Ishikawa (cell line): ENCODE data around the gene SLC27A1.

Experiments used
- CEBPB ChIP-seq: IDR thresholded peaks from 2 replicates; pipeline ENCODE4 v1.6.1; 2012
- CREB1 ChIP-seq: IDR thresholded peaks from 2 replicates; pipeline ENCODE4 v1.6.1; 2012; ENCODE audit warnings: low read depth
- EGR1 ChIP-seq: IDR thresholded peaks from 2 replicates; pipeline ENCODE4 v1.6.1; 2012
- EP300 ChIP-seq: IDR thresholded peaks from 2 replicates; pipeline ENCODE4 v1.6.1; 2012; ENCODE audit warnings: borderline replicate concordance
- FOXM1 ChIP-seq: IDR thresholded peaks from 2 replicates; pipeline ENCODE4 v1.6.1; 2012; ENCODE audit warnings: low read depth, borderline replicate concordance
- NFIC ChIP-seq: IDR thresholded peaks from 2 replicates; pipeline ENCODE4 v1.6.1; 2012
- RAD21 ChIP-seq: IDR thresholded peaks from 2 replicates; pipeline ENCODE4 v1.6.1; 2012; ENCODE audit warnings: low read depth
- TAF1 ChIP-seq: IDR thresholded peaks from 2 replicates; pipeline ENCODE4 v1.6.1; 2012; ENCODE audit warnings: low read depth, mild to moderate bottlenecking
- TCF12 ChIP-seq: IDR thresholded peaks from 2 replicates; pipeline ENCODE4 v1.6.1; 2012; ENCODE audit warnings: low read depth
- TEAD4 ChIP-seq: IDR thresholded peaks from 2 replicates; pipeline ENCODE4 v1.6.1; 2012
- YY1 ChIP-seq: IDR thresholded peaks from 2 replicates; pipeline ENCODE4 v1.6.1; 2012; ENCODE audit warnings: low read depth
- ZBTB7A ChIP-seq: IDR thresholded peaks from 2 replicates; pipeline ENCODE4 v1.6.1; 2012; ENCODE audit warnings: low read depth
- TF ChIP-seq, protein P1 (sequence below): IDR thresholded peaks from 2 replicates; pipeline ENCODE4 v1.6.1; 2012
- TF ChIP-seq, protein P2 (sequence below): IDR thresholded peaks from 2 replicates; pipeline ENCODE4 v1.6.1; 2012; ENCODE audit warnings: low read depth, mild to moderate bottlenecking
- TF ChIP-seq, protein P3 (sequence below): IDR thresholded peaks from 2 replicates; pipeline ENCODE4 v1.6.1; 2012

Gene SLC27A1

DNA sequence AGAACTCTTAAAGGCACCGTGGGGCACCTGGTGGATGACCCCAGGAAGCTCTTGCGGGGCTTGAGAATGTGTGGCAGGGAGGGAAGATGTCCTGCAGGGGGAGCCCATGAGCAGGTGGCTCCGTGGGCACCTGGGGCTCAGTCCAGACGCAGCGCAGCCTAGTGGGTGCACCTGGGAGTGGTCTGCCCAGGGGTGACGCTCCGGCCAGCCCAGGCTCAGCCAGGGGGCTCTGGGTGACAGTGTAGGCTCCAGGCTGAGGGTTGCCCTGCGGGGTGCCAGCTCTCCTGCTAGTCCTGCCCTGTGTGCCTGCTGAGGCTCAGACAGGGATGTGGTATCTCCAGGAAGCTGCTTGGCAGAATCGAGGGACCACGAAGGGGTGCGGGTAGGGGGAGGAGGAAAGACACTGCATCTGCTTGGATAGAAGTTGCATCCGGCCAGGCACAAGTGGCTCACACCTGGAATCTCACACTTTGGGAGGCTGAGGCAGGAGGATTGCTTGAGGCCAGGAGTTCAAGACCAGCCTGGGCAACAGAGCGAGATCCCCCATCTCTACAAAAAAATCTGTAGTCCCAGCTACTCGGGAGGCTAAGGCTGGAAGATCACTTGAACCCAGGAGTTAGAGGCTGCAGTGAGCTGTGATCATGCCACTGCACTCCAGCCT is 26.1 kb downstream of the SLC27A1 start:
- peak; percentile 49 for TF ChIP-seq RAD21
- TF ChIP-seq ZBTB7A, result peak; percentile 32; the same call in 1 of the 2 replicates
- no peak for TF ChIP-seq EP300
- no peak for TF ChIP-seq CREB1
- TF ChIP-seq, protein P1, sequence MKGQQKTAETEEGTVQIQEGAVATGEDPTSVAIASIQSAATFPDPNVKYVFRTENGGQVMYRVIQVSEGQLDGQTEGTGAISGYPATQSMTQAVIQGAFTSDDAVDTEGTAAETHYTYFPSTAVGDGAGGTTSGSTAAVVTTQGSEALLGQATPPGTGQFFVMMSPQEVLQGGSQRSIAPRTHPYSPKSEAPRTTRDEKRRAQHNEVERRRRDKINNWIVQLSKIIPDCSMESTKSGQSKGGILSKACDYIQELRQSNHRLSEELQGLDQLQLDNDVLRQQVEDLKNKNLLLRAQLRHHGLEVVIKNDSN, result no peak

DNA sequence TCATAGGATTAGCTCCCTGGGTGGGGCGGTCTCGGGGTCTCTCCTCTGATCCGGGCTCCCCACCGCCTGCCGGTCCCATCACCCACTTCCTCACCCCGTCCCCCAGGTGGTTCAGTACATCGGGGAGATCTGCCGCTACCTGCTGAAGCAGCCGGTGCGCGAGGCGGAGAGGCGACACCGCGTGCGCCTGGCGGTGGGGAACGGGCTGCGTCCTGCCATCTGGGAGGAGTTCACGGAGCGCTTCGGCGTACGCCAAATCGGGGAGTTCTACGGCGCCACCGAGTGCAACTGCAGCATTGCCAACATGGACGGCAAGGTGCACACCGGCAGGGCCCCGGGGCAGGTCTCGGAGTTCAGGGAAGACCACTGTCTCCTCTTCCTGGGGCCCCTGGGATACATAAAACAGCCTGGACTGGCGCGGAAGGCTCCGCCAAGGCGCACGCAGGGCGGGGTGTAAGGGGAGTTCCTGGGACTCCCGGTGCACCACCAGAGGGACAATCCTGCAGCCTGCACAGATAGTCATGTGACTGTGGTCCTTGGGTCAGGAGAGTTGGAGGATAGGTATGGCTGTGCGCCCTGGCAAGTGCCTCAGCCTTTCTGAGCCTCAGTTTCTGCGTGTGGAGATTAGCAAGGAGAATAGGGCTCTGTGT is 26.9 kb downstream of the SLC27A1 start:
- TF ChIP-seq, protein P2, sequence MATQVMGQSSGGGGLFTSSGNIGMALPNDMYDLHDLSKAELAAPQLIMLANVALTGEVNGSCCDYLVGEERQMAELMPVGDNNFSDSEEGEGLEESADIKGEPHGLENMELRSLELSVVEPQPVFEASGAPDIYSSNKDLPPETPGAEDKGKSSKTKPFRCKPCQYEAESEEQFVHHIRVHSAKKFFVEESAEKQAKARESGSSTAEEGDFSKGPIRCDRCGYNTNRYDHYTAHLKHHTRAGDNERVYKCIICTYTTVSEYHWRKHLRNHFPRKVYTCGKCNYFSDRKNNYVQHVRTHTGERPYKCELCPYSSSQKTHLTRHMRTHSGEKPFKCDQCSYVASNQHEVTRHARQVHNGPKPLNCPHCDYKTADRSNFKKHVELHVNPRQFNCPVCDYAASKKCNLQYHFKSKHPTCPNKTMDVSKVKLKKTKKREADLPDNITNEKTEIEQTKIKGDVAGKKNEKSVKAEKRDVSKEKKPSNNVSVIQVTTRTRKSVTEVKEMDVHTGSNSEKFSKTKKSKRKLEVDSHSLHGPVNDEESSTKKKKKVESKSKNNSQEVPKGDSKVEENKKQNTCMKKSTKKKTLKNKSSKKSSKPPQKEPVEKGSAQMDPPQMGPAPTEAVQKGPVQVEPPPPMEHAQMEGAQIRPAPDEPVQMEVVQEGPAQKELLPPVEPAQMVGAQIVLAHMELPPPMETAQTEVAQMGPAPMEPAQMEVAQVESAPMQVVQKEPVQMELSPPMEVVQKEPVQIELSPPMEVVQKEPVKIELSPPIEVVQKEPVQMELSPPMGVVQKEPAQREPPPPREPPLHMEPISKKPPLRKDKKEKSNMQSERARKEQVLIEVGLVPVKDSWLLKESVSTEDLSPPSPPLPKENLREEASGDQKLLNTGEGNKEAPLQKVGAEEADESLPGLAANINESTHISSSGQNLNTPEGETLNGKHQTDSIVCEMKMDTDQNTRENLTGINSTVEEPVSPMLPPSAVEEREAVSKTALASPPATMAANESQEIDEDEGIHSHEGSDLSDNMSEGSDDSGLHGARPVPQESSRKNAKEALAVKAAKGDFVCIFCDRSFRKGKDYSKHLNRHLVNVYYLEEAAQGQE, result no peak
- TF ChIP-seq, protein P3, sequence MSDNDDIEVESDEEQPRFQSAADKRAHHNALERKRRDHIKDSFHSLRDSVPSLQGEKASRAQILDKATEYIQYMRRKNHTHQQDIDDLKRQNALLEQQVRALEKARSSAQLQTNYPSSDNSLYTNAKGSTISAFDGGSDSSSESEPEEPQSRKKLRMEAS, result no peak
- TF ChIP-seq CREB1 (no peak), EGR1 (no peak), RAD21 (no peak), ZBTB7A (no peak), TCF12 (no peak), YY1 (no peak), FOXM1 (no peak), CEBPB (no peak), NFIC (no peak), TEAD4 (no peak), EP300 (no peak), TAF1 (no peak)
- TF ChIP-seq, protein P1, result no peak

DNA sequence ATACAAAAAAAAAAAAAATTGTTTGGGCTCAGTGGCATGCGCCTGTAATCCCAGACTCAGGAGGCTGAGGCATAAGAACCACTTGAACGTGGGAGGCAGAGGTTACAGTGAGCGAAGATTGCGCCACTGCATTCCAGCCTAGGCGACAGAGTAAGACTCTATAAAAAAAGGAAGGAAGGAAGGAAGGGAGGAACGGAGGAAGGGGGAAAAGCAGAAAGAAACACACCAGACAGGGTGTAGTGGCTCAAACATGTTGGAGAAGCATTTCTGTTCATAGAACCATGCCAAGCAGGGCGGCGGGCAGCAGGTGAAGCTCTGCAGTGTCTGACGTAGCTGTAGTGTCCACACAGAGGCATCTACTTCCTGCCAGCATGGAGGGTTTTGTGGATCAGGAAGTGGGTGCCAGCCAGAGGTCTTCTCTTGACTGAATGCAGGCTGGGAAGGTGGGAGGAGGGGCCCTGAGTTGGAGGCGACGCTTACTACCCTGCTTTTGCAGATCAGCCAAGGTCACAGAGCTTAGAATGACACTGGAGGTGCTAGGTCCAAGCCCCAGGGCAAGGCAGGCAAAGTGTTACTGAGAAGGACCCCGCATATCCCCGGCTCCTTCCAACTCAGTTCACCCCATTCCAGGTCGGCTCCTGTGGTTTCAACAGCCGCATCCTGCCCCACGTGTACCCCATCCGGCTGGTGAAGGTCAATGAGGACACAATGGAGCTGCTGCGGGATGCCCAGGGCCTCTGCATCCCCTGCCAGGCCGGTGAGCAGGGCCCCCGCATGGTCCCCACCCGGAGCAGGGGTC is 29.5 kb downstream of the SLC27A1 start:
- TF ChIP-seq CEBPB, result 0 out of 2 replicates have a peak, but pooled peaks have one; percentile 18
- TF ChIP-seq RAD21, result no peak
- no peak for TF ChIP-seq NFIC
- TF ChIP-seq, protein P2, result no peak

DNA sequence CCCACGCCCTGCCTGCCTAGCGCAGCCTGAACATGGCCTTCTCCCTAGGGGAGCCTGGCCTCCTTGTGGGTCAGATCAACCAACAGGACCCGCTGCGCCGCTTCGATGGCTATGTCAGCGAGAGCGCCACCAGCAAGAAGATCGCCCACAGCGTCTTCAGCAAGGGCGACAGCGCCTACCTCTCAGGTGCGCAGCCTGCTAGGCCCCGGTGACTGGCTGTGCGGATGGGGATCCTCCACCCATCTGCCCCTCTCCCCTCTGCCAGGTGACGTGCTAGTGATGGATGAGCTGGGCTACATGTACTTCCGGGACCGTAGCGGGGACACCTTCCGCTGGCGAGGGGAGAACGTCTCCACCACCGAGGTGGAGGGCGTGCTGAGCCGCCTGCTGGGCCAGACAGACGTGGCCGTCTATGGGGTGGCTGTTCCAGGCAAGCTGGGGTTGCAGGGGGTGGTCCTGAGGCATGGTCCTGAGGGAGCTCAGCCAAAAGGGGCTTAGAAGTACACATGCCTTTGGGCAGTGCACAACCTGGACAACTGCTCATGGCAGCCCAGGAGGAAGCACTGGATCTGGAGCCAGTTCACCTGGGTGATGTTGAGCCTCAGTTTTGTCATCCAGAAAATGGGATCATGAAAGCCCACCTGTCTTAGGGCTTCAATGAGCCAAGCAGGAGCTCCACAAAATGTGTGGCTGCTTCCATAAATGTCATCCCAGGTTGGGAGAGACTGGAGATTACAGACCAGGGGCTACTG is 30.3 kb downstream of the SLC27A1 start:
- TF ChIP-seq, protein P2, result no peak
- no peak for TF ChIP-seq RAD21
- TF ChIP-seq, protein P3, result no peak
- TF ChIP-seq TEAD4, result no peak
- no peak for TF ChIP-seq TCF12
- no peak for TF ChIP-seq YY1
- TF ChIP-seq EP300, result no peak
- no peak for TF ChIP-seq FOXM1
- no peak for TF ChIP-seq NFIC
- no peak for TF ChIP-seq ZBTB7A
- TF ChIP-seq EGR1, result no peak
- no peak for TF ChIP-seq CREB1
- no peak for TF ChIP-seq TAF1
- no peak for TF ChIP-seq CEBPB
- TF ChIP-seq, protein P1, result no peak
